ENCODE results near the gene RNF224.

RNF224 gene

DNA sequence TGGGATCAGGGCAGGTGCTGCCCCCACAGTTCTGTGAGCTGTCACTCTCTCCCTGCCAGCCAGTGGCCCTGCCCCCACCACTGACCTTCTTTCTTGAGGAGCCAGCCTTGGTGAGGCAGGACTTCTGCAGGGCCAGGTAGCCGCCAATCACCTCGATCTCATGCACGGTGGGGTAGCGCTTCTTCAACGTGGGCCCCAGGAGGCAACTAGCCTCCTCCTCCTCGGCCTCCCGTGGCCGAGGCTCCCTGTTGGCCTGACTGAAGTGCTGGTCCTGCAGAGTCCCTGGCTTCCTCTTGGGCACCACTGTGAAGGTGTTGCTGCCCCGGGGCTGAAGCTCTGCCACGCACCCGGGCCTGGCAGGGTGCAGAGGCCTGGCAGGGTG lies 28.4 kb upstream of the RNF224 start:
- TF ChIP-seq ZNF274 (IDR thresholded peaks at IDR 0.05; ENCODE audit: low read depth, low read length), result no peak
- H3K4me3 ChIP-seq (ENCODE audit: low read length), result no peak overlapping the region

GRCh38 chr9:137199411-137200121 lies 27.7 kb upstream of the RNF224 start:
- H3K4me3 ChIP-seq (ENCODE audit: low read length), result peak overlapping the region; percentile 35; the same call in 1 of the 2 replicates
- no peak for TF ChIP-seq ZNF274 (IDR thresholded peaks at IDR 0.05; ENCODE audit: low read depth, low read length)

- H3K4me3 ChIP-seq (ENCODE audit: low read length), result peak within 1 kb of the TSS; percentile 70
- no peak for TF ChIP-seq ZNF274 (IDR thresholded peaks at IDR 0.05; ENCODE audit: low read depth, low read length)
These were observed 26.7 kb upstream of the RNF224 start, which contains the start of gene TPRN for GRCh38 chr9:137200311-137201204. TSS of gene TPRN (minus strand) at chr9:137200741. CDS start at chr9:137200711, 30 bp downstream.

GRCh38 chr9:137201205-137201868 lies 26.0 kb upstream of the RNF224 start:
- TF ChIP-seq ZNF274 (IDR thresholded peaks at IDR 0.05; ENCODE audit: low read depth, low read length), result no peak
- H3K4me3 ChIP-seq (ENCODE audit: low read length), result peak overlapping the region; percentile 70

DNA sequence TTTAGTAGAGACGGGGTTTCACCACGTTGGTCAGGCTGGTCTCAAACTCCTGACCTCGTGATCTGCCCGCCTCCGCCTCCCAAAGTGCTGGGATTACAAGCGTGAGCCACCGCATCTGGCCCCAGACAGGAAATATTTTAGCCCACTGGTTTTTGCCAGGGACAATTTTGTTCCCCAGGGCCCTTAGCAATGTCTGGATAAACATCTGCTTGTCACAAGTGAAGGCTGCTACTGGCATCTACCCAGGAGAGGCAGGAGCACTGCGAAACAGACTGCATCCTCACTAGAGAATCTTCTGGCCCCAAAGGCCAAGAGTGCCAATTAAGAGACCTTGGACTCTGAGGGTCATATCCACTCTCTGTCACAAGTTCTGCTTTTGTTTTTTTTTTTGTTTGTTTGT lies 24.3 kb upstream of the RNF224 start:
- TF ChIP-seq ZNF274 (IDR thresholded peaks at IDR 0.05; ENCODE audit: low read depth, low read length), result no peak
- no peak overlapping the region for H3K4me3 ChIP-seq (ENCODE audit: low read length)

DNA sequence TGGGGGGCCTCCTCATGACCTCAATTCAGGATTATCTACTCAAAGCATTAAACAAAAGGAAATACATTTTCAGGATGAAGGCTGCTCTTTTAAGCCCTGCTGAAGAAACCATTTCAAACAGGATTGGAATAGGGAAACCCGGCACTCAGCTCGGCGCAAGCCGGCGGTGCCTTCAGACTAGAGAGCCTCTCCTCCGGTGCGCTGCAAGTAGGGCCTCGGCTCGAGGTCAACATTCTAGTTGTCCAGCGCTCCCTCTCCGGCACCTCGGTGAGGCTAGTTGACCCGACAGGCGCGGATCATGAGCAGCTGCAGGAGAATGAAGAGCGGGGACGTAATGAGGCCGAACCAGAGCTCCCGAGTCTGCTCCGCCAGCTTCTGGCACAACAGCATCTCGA lies 22.6 kb upstream of the RNF224 start:
- TF ChIP-seq ZNF274 (IDR thresholded peaks at IDR 0.05; ENCODE audit: low read depth, low read length), result no peak
- peak overlapping the region; percentile 96 for H3K4me3 ChIP-seq (ENCODE audit: low read length)

GRCh38 chr9:137205126-137206069 lies 21.9 kb upstream of the RNF224 start, which contains the start of the genes NDOR1 and TMEM203:
TSS of gene NDOR1 (plus strand) at chr9:137205700. CDS start at chr9:137205778, 78 bp downstream.
TSS of gene TMEM203 (minus strand) at chr9:137205648. CDS start at chr9:137205414, 234 bp downstream.
- TF ChIP-seq ZNF274 (IDR thresholded peaks at IDR 0.05; ENCODE audit: low read depth, low read length), result no peak
- H3K4me3 ChIP-seq (ENCODE audit: low read length), result peak within 1 kb of the TSS; percentile 96

DNA sequence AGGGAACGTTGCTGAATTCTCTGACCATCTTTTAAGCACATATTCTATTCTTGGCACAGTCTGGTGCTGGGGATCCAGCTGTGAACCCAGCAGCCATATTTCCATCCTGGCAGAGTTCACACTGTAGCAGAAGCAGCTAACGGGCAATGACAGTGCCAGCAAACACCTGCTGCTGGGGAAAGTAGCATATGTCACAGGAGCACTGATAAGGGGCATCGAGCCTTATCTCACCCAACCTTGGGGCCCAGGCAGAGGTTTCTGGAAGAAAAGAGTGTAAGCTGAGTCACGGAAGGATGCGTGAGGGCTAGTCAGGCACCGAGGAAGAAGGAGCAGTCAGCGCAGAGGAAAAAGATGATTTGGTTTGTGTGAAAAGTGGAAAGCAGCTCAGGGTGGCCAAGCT lies 20.7 kb upstream of the RNF224 start:
- TF ChIP-seq ZNF274 (IDR thresholded peaks at IDR 0.05; ENCODE audit: low read depth, low read length), result no peak
- peak overlapping the region; percentile 96 for H3K4me3 ChIP-seq (ENCODE audit: low read length)

DNA sequence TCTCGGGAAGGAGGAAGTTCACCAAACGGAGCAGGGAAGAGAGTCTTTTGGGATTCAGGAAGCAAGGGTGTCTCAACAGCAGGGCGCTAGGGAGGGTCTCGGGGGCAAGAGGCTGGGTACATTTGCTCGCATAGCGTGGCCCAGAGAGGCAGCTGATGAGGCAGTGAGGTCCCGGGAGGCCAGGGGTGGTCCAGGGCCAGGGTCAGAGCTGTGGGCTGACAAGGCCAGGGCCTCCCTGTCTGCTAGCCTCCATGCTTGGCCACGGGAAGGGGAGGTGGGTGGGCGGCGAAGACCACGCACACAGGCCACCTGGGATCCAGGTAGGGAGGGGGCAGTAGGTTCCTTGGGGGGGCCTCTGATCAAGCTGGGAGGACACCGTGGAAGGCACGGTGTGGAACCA lies 15.8 kb upstream of the RNF224 start:
- no peak overlapping the region for H3K4me3 ChIP-seq (ENCODE audit: low read length)
- no peak for TF ChIP-seq ZNF274 (IDR thresholded peaks at IDR 0.05; ENCODE audit: low read depth, low read length)

DNA sequence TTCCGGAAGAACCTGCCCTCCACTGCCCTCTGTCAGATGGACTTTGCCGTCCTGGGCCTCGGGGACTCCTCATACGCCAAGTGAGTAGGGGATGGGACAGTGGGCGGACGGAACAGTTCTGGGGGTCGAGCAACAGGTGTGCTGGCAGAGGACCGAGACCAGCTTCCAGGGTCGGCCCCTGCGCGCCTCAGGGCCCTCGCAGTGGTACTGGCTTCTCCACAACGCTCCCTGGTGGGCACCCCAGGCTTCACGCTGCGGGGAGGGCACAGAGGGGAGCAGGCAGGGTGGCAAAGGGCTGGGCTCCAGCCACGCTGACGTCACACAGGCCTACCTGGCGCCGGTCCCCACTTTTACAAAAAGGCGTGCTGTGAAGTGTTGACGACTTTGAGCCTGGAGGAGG lies 14.8 kb upstream of the RNF224 start:
- no peak for TF ChIP-seq ZNF274 (IDR thresholded peaks at IDR 0.05; ENCODE audit: low read depth, low read length)

DNA sequence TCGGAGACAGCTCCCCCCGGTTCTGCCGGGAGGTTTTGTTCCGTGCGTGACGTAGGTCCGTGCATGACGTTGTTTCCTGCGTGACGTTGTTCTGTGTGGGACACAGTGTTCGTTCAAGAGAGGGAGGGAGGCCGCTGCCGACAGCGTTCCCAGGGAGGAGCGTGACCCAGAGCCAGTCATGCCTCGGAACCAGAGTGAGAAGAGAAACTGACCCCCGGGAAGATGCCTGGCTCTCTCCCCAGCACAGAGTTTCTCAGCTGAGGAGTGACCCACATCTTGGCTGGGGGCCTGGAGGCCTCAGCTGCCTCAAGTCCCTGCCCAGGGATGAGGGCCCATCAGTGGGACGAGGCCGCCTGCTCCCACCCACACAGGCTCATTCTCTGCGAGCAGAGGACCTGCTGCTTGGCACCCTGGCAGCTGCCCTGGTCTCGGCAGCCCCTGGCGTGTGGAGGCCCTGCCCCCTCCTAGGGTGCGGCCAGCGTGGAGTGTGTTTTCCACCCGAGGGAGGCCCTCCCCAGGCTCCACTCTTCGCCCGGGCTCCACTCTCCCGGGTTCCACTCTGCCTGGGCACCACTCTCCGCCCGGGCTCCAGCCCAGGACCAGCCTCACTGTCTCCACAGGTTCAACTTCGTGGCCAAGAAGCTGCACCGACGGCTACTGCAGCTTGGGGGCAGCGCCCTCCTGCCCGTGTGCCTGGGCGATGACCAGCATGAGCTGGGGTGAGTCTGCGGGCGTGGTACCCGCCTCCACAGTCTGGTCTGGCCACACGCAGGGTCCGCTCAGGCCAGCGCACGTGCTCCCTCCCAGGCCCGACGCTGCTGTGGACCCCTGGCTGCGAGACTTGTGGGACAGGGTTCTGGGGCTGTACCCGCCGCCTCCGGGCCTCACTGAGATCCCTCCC lies 13.9 kb upstream of the RNF224 start:
- H3K4me3 ChIP-seq (ENCODE audit: low read length), result no peak overlapping the region
- no peak for TF ChIP-seq ZNF274 (IDR thresholded peaks at IDR 0.05; ENCODE audit: low read depth, low read length)

More for the DNA sequence above, 14.8 kb upstream of the RNF224 start:
- no peak overlapping the region for H3K4me3 ChIP-seq (ENCODE audit: low read length)

- TF ChIP-seq ZNF274 (IDR thresholded peaks at IDR 0.05; ENCODE audit: low read depth, low read length), result no peak
These were observed 12.7 kb upstream of the RNF224 start for GRCh38 chr9:137214620-137215019.

More at GRCh38 chr9:137214620-137215019, 12.7 kb upstream of the RNF224 start:
- no peak overlapping the region for H3K4me3 ChIP-seq (ENCODE audit: low read length)
